HG03025 (cell line): ENCODE results near the gene KPRP.

Experiments
- ATAC-seq: cut with Tn5 transposase; IDR thresholded peaks from one replicate; pipeline ENCODE4 v1.9.1; 2021; ENCODE audit warnings: mild to moderate bottlenecking, moderate library complexity; ENCODE audit not compliant: unreplicated experiment, low FRiP score

The KPRP gene, protein sequence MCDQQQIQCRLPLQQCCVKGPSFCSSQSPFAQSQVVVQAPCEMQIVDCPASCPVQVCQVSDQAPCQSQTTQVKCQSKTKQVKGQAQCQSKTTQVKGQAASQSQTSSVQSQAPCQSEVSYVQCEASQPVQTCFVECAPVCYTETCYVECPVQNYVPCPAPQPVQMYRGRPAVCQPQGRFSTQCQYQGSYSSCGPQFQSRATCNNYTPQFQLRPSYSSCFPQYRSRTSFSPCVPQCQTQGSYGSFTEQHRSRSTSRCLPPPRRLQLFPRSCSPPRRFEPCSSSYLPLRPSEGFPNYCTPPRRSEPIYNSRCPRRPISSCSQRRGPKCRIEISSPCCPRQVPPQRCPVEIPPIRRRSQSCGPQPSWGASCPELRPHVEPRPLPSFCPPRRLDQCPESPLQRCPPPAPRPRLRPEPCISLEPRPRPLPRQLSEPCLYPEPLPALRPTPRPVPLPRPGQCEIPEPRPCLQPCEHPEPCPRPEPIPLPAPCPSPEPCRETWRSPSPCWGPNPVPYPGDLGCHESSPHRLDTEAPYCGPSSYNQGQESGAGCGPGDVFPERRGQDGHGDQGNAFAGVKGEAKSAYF

DNA sequence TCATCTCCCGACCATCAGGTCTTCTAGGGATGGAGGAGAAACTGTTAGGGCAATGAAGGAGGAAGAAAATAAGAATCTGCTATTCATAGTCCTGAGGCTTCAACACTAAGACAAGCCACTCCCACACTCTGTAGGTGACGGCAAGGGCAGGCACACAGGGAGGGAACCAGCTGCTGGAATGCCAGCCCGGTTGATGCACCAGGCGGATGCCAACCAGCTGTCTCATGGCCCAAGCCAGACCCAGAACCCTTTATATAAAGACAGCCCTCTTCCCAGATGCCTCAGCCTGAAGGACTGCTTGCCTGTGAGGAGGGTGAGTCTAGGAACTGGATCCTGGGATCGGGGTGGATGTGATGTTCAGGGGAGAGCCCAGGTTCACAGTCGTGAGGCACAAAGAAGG is at the start of gene KPRP:
KPRP (plus strand) TSS at position 279 of the 400 bp plus-strand sequence. CDS start 1,564 bp downstream, outside the sequence.
- no peak for ATAC-seq

DNA sequence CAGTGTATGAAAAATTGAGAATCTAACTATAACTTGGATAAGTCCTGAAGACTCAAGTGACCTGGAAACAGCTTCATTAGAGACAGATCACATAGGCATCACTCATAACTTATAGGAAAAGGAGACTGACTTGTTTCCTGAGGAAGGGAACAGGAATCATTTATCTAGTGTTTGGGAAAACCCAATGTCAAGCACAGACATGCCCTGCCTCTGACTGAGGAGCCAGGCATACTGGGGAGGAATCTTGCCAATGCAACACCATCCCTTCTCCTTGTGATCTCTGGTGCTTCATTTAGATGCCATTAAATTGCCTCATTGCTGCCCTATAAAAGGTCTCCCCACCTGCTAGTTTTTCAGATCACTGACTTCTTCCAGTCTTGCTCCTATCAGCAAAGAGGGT is 39.6 kb upstream of the KPRP start:
- ATAC-seq = no peak

DNA sequence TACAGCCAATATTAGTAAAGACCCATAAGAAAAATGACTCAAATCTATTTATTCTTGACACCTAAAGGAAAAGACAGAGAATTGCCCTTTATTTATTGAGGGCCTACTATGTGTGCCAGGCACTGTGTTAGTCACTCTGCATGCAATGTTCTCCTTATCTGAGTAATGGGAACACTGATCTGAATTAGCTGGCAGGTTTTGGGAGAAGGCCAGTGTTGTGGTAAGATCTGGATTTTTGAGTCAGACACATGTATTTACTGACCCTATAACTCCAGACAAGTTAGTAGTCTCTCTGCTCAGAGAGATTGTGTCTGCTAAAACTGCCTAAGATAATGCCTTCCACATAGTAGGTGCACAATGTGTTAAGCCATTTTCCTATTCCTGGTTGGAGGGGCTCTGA is 32.6 kb upstream of the KPRP start:
- no peak for ATAC-seq

DNA sequence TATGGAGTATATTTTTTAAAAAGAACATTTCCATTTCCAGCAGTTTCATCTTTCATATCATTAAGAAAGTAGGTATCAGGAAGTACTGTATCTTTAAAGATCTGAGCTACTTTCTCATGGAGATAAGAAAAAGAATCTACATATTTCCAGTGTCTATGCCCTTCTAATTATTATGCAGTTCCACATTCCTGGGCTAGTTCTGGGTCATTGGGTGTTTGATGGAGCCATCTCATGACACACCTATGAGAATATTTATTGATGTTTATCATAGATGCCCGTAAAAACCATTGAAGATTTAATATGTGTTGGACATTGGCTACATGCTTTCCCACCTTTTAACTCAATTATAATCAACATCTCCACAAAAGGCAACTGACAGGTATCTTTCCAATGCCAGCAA is 28.8 kb upstream of the KPRP start:
- no peak for ATAC-seq

DNA sequence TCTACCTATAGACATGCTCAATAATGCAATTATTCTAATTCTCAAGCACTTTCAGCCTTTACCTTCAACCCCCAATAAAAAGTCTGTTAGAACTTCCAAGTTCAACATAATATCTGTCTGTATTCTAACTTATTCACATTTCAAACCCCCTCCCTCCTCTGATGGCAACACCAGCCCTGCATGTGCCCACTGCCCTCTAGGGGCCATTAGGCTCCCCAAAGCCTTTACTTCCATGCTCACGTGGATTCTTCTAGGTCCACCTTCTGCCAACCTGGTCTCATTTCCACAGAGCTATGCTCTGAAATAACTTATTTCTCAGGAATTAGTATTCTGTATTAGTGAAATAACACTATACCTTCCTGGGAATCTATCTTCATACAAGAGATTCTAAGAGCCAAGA is 22.2 kb upstream of the KPRP start:
- ATAC-seq = no peak

DNA sequence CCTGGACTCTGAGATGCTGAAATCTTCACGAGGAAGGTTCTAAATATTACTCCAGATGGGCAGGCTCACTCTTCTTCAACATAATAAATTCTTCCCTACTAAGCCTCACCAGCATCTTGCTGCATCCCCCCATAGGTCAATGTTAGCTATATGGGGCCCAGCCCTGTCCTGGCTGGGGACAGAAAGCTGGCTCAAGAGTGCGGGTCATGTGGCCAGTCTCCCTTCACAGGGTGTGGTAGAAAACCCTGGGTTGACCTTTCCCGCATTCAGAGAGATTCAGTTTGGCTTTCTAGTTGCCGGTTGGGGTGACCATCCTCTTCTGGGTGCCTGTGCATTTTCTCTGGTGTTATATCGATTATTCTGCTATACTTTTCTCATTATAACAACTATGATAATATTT is 19.8 kb upstream of the KPRP start:
- ATAC-seq = no peak

DNA sequence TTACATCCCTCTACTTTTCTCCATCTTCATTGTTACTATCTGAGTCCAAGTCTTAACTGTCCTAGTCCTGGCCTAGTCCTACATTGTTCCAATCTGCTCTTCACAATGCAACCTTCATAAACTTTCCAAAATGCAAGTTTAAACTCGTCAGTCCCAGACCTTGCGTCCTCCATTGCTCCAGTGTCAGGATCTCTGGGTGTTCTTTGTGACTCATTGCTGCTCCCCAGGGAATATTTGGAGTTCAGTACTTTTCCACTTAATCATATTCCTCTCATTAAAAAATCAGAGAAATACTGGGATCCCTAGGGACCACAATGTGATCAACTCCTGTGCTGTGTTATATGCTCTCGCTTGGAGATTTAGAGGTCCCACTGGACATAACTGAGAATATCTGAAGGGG is 18.0 kb upstream of the KPRP start:
- ATAC-seq = no peak

DNA sequence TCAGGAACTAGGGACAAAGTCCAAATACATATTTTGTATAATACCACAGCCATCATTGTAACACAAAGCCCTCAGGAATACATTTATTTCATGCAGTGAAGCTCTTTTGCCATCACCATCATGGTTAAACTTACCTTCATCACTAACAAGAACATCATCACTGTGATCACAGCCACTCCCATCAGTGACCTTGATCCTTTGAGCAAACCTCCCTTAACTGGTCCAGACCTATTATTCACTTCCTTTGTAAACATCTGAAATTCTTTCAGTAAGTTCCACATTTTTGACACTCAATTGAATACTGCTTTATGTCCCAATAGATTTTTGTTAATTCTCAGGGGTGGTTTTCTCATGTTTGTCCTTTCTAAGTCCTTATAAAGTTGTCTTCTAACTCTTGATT is 16.2 kb upstream of the KPRP start:
- no peak for ATAC-seq

DNA sequence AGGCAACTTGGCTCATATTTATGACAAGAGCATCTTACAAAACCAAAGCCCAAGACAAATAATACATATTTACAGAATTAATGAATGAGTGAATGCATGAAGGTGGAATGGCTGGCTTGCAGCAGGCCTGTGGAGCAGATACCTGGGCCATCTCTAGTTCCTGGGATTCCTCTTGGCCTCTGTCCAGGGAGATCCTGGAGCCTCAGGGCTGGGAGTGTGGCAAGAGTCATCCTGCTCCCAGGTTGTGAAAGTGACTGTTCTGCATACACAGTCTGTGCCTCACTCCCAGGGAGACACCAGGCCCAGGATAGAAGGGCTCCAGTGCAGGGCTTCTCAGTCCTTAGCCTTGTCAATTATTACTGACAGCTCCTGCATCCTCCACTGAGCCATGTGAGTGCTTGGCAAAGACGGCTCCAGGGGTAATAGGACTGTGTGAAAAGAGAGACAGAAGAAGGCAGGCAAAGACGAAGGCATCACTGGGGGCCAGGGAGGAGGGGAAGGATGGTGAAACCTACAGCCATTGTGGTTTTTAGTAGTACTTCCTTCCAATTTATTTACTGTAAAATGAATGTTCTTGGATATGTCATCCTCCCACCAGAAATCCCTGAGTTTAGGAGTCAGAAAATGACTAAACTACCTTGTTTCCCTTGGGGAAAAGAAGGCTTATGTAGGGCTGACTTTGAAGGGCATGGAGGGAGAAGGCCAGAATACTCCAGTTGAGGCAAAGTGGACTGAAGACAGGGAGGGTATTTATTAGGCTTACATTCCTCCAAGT is 14.3 kb upstream of the KPRP start:
- ATAC-seq = no peak

DNA sequence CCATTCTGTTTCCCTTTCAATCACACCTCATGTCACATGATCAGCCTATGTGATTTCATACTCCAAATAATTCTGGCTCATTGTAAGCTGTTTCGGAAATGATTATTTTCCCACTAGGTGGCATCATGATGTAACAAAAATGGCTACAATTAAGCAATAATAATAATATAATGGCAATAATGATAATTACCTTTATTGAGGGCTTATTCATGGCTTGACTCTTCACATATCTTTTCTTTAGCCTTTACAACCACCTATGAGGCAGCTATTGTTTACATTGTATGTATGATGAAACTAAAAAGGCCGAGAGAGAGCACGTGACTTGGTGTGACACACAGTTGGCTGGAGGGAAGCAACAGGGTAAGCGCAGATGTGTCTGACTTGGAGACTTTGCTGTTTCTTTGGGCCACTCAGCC is 12.5 kb upstream of the KPRP start:
- no peak for ATAC-seq

DNA sequence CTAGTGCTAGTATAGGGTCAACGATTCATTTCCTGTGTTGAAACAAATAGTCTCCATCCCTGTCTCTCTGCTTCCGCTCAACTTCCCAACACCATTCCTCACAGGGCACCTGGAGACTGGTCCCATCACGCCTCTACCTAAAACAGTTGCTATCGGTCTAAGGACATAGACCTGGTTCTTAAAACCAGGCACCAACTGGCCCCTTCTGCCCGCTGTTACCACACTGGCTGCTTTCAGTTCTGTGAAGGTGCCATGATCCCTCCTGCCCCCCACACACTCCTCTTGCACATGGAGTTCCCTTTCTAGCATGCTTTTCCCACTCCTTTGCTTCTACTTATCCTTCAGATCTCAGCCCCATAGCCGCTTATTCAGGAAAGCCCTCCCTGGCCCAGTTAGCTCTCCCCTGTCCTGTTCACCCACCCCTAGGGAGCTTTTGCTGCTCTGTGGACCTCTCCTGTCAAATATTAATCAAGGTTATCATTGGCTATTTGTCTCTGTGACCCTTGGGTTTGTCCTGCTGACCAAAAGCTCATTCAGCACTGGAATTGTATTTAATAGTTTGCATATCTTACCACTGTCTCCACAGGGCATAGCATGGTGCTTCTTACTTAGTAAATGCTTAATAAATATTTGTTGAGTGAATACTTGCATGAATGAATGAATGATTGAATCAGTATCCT is 11.9 kb upstream of the KPRP start:
- ATAC-seq = no peak

DNA sequence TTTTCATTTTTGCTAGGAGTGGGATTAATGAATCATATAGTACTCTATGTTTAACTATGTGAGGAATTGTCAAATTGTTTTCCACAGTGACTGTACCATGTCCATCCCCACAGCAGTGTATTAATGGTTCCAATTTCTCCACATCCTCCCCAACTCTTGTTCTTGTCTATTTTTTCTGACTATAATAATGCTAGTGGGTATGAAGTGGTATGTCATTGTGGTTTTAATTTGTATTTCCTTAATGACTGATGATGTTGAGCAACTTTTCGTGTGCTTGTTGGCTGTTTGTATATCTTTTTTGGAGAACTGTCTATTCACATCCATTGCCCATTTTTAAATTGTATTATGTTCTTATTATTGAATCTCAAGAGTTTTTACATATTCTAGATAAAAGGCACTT is 10.0 kb upstream of the KPRP start:
- ATAC-seq = no peak

DNA sequence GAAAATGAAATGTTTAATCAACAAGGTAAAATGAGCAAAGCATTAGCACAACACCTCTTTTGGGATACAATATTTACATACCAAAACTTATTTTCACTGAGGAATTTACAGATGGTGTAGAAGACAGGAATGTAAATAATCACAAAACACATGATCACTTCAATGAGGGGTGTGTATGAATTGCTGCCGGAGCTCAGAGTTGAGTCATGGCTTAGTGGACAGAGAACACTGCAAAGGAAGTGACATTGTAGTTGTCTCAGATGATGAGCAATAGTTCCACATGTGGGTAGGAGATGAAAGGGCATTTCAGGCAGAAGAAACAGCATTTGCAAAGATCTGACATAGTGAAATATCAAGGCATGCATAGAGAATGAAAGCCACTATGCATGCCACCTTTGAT is 5.6 kb upstream of the KPRP start:
- no peak for ATAC-seq

DNA sequence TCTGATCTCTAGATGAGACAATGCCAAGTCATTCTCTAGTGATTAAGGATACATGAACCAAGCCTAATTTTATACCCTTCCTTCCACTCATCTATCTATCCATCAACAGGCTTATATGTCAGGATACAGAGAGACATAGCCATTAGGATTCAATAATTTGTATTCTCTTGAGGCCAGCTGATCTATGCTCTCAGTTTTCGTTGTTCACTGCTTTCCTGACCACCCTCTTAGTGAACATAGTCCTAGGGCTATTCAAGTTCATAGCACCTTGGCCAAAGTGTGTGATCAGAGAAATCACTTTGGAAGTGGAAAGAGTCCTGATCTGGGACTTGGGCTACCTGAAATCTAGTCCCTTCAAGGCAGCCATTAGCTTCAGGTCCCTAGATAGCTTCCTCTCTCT is 4.2 kb upstream of the KPRP start:
- no peak for ATAC-seq

DNA sequence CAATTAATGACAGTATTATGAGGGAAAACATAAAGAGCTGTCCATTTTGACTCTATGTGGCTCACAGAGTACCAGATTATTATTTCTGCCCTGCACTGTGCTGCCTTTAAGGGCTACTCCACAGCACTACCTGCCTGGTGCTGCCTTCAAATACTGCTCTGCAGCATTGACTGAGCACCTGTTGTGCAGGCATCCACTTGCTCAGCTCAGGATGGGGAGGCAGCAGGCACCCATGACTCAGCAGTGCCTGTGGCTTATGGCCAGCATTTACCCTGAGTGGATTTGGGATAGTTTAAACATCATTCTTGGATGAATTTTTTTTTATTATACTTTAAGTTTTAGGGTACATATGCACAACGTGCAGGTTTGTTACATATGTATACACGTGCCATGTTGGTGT is 953 bp upstream of the KPRP start:
- ATAC-seq = no peak

DNA sequence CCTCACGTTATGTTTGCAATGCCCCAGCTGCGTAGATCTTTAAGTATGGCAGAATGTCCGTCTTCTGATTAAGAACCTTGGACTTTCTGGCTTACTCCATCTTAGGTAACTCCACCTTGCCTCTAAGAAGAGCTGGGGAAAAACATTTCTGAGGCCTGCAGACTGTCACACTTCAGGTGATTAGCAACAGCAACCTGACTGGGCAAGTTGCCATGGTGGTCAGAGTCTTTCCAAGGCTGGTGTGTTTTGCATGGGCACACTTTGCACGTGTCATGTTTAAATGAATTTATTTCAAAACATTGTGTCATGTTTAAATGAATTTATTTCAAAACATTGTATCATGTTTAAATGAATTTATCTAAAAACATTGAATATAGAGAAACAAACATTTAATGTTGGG is 811 bp downstream of the KPRP start:
- ATAC-seq = no peak

DNA sequence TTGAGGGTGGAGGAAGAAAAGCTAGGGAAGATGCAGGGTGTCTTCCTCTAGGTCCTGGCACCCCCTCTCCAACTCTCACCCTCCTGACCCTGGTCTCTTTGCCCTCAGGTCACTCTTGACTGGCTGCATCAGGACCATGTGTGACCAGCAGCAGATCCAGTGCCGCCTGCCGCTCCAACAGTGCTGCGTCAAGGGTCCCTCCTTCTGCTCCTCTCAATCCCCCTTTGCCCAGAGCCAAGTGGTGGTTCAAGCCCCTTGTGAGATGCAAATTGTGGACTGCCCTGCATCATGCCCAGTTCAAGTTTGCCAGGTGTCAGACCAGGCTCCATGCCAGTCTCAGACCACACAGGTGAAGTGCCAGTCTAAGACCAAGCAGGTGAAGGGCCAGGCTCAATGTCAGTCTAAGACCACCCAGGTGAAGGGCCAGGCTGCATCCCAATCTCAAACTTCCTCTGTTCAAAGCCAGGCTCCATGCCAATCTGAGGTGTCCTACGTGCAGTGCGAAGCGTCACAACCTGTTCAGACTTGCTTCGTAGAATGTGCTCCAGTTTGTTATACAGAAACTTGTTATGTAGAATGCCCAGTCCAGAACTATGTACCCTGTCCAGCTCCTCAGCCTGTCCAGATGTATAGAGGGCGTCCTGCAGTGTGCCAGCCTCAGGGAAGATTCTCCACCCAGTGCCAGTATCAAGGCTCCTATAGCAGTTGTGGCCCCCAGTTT is 1.8 kb downstream of the KPRP start:
- ATAC-seq = no peak

DNA sequence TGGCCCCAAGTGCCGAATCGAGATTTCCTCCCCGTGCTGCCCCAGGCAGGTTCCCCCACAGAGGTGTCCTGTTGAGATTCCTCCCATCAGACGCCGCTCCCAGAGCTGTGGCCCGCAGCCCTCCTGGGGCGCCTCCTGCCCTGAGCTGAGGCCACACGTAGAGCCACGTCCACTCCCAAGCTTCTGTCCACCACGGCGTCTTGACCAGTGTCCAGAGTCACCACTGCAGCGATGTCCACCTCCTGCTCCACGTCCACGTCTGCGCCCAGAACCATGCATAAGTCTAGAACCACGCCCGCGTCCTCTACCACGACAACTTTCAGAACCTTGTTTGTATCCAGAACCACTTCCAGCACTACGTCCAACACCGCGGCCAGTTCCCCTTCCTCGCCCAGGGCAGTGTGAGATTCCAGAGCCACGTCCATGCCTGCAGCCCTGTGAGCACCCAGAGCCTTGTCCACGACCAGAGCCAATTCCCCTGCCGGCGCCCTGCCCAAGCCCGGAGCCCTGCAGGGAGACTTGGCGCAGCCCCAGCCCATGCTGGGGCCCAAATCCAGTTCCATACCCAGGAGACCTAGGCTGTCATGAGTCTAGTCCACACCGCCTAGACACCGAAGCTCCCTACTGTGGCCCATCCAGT is 2.8 kb downstream of the KPRP start:
- ATAC-seq = no peak

DNA sequence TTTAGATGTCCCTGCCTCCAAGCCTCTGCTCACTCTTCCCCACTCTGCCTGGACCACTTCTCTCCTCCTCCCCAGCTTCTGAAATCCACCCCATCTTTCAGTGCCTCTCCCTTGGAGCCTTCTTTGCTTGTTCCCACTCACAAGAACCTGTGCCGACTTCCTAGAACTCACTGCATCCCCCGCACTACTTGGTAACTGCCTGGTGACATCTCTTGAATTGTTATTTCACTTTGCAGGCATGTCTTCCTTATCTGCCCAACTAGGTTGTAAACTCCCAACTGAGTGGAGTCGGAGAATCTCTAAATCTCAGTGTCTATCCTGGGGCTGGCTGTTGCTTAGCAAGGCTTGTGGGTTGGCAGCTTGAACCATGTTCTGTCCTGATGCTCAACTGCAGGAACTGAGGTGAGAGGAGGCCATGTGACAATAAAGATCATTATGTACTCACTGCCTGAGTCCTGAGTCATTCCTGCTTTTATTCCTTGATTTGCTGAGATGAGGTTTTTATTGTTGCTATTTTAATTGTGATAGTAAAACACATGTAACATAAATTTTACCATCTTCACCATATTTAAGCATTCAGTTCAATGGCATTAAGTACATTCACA is 3.9 kb downstream of the KPRP start:
- no peak for ATAC-seq
